ENCODE data around the gene SERPINA10. TPM values are rescaled to one million over a fixed set of nuclear protein-coding genes. Genes with fewer than 3 reads are reported as not detected.
"Not testable (repeated sequence)": the region's sequence is repeated elsewhere in the genome, so short reads cannot be mapped to it uniquely, and the experiment has no call there.

Gene SERPINA10
- total and polyA plus RNA-seq, 10 of the 15 experiments (the other 5 are each of a cell fraction or from before 2014, with no cell fraction given): not detected

- DNase-seq (ENCODE audit: low read depth, low spot score): no peak
- ChIA-PET RAD21 (ENCODE audit: unreplicated experiment) (no interaction called here), SMC1A (ENCODE audit: uncharacterized antibody, unreplicated experiment) (no interaction called here), CTCF (no interaction called here), POLR2A (no interaction called here)
- H3K36me3 ChIP-seq (ENCODE audit: control insufficient read depth in 2 of 2, insufficient read depth in 2 of 2, low read length in 1 of 2): no peaks in the 10 kb centered on the region
- H2AFZ ChIP-seq (ENCODE audit: control insufficient read depth, low read depth, low read length): no peak overlapping the region
- TF ChIP-seq HDAC2 (IDR thresholded peaks at IDR 0.05): no peak
- TF ChIP-seq ZNF24 (IDR thresholded peaks at IDR 0.05): no peak
- no peak for TF ChIP-seq SUPT20H (IDR thresholded peaks at IDR 0.05; ENCODE audit: borderline replicate concordance, control insufficient read depth, low read depth, low read length)
- TF ChIP-seq RUNX3 (IDR thresholded peaks at IDR 0.05; ENCODE audit: low read length): no peak
- no peak for TF ChIP-seq JUND (IDR thresholded peaks at IDR 0.05; ENCODE audit: low read depth, low read length)
- TF ChIP-seq CBX5 (IDR thresholded peaks at IDR 0.05; ENCODE audit: low read depth): no peak
- no peak for TF ChIP-seq SKIL (IDR thresholded peaks at IDR 0.05; ENCODE audit: low read depth, poor library complexity, severe bottlenecking)
- TF ChIP-seq PAX8 (IDR thresholded peaks at IDR 0.05): no peak
- TF ChIP-seq, protein P1, sequence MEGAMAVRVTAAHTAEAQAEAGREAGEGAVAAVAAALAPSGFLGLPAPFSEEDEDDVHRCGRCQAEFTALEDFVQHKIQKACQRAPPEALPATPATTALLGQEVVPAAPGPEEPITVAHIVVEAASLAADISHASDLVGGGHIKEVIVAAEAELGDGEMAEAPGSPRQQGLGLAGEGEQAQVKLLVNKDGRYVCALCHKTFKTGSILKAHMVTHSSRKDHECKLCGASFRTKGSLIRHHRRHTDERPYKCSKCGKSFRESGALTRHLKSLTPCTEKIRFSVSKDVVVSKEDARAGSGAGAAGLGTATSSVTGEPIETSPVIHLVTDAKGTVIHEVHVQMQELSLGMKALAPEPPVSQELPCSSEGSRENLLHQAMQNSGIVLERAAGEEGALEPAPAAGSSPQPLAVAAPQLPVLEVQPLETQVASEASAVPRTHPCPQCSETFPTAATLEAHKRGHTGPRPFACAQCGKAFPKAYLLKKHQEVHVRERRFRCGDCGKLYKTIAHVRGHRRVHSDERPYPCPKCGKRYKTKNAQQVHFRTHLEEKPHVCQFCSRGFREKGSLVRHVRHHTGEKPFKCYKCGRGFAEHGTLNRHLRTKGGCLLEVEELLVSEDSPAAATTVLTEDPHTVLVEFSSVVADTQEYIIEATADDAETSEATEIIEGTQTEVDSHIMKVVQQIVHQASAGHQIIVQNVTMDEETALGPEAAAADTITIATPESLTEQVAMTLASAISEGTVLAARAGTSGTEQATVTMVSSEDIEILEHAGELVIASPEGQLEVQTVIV (IDR thresholded peaks at IDR 0.05; ENCODE audit: borderline replicate concordance, partially characterized antibody): no peak
- TF ChIP-seq, protein P2, sequence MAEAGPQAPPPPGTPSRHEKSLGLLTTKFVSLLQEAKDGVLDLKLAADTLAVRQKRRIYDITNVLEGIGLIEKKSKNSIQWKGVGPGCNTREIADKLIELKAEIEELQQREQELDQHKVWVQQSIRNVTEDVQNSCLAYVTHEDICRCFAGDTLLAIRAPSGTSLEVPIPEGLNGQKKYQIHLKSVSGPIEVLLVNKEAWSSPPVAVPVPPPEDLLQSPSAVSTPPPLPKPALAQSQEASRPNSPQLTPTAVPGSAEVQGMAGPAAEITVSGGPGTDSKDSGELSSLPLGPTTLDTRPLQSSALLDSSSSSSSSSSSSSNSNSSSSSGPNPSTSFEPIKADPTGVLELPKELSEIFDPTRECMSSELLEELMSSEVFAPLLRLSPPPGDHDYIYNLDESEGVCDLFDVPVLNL (IDR thresholded peaks at IDR 0.05; ENCODE audit: low read depth, low read length): no peak
- H3K4me1 ChIP-seq (ENCODE audit: control insufficient read depth, insufficient read depth, low read length): no peaks in the 10 kb centered on the region
- H3K9ac ChIP-seq (ENCODE audit: control insufficient read depth, insufficient read depth, low read length): no peak overlapping the region
- no peak for FAIRE-seq
- WGBS (ENCODE audit: insufficient coverage, insufficient replicate concordance, low lambda C conversion rate, missing lambda C conversion rate): 53% methylated on average over 10 of the region's 10 CpGs
- intact Hi-C loops (cut with micrococcal nuclease; ENCODE audit: unreplicated experiment): no loop called here
- no peaks in the 10 kb centered on the region for H4K20me1 ChIP-seq (ENCODE audit: control insufficient read depth, insufficient read depth)
- ATAC-seq: no peak
- no peak overlapping the region for H3K4me3 ChIP-seq
- BruUV-seq (replicated peaks): no TSS peak
- H3K79me2 ChIP-seq (ENCODE audit: control insufficient read depth, insufficient read depth, low read length): no peaks in the 10 kb centered on the region
- no peak overlapping the region for H3K4me2 ChIP-seq (ENCODE audit: control insufficient read depth, insufficient read depth)
- H3K9me3 ChIP-seq (replicated peaks; ENCODE audit: control insufficient read depth, insufficient read depth, low read length): no peaks in the 10 kb centered on the region
- no peaks in the 10 kb centered on the region for H3K27me3 ChIP-seq (replicated peaks in 1 of 2; ENCODE audit: control insufficient read depth in 2 of 2, insufficient read depth in 2 of 2, low read length in 1 of 2)
- in situ Hi-C loops (cut with MboI): no loop called here
- H3K27ac ChIP-seq (ENCODE audit: control insufficient read depth, insufficient read depth): no peak overlapping the region
Measured at GRCh38 chr14:94269156-94269555, 23.9 kb downstream of the SERPINA10 start.

GRCh38 chr14:94268582-94268981 is 24.5 kb downstream of the SERPINA10 start:
- H3K4me3 ChIP-seq; H3K27ac ChIP-seq (ENCODE audit: control insufficient read depth, insufficient read depth); H4K20me1 ChIP-seq (ENCODE audit: control insufficient read depth, insufficient read depth); POLR2A ChIA-PET; SMC1A ChIA-PET (ENCODE audit: uncharacterized antibody, unreplicated experiment); H3K79me2 ChIP-seq (ENCODE audit: control insufficient read depth, insufficient read depth, low read length); BruUV-seq (replicated peaks); H3K27me3 ChIP-seq (replicated peaks in 1 of 2; ENCODE audit: control insufficient read depth in 2 of 2, insufficient read depth in 2 of 2, low read length in 1 of 2); H3K9ac ChIP-seq (ENCODE audit: control insufficient read depth, insufficient read depth, low read length); DNase-seq (ENCODE audit: low read depth, low spot score); intact Hi-C loops (cut with micrococcal nuclease; ENCODE audit: unreplicated experiment); CTCF ChIA-PET; RAD21 ChIA-PET (ENCODE audit: unreplicated experiment); H3K36me3 ChIP-seq (ENCODE audit: control insufficient read depth in 2 of 2, insufficient read depth in 2 of 2, low read length in 1 of 2); H3K9me3 ChIP-seq (replicated peaks; ENCODE audit: control insufficient read depth, insufficient read depth, low read length); H3K4me1 ChIP-seq (ENCODE audit: control insufficient read depth, insufficient read depth, low read length); H2AFZ ChIP-seq (ENCODE audit: control insufficient read depth, low read depth, low read length); H3K4me2 ChIP-seq (ENCODE audit: control insufficient read depth, insufficient read depth); in situ Hi-C loops (cut with MboI); ATAC-seq; FAIRE-seq: not testable (repeated sequence)
- WGBS (ENCODE audit: insufficient coverage, insufficient replicate concordance, low lambda C conversion rate, missing lambda C conversion rate): 21% methylated on average over 7 of the region's 7 CpGs

Measured in GM12878 (cell line).